Renal pelvis (tissue), 4 donors: ENCODE data around the gene CACNA1G. TPM values are rescaled to one million over a fixed set of nuclear protein-coding genes. Genes with fewer than 3 reads are reported as not detected.
A peak's percentile ranks its signal among the peaks of the same experiment; 100 is the strongest.

ENCODE experiments used
- DNase-seq: peaks from one replicate; pipeline ENCODE4 v3.0.0-alpha.2; 2013
- polyA plus RNA-seq, 3 donors: library from polyadenylated mRNA; unstranded; fragments of 120-200 nt; gene quantifications; one replicate each; pipeline ENCODE4 v1.2.1, GENCODE V29; 2013; ENCODE audit not compliant: insufficient read length in 3 of 3

The CACNA1G gene
- polyA plus RNA-seq, 3 donors, result 6.3 to 8.1 (median 7.7) TPM

- no peak for DNase-seq
Observed at GRCh38 chr17:50586421-50587247, 26.1 kb downstream of the CACNA1G start.

GRCh38 chr17:50587571-50587970, 27.1 kb downstream of the CACNA1G start:
- DNase-seq, result no peak

- DNase-seq, result no peak
Observed at GRCh38 chr17:50588391-50589049, 28.0 kb downstream of the CACNA1G start.

GRCh38 chr17:50589095-50589705, 28.7 kb downstream of the CACNA1G start:
- DNase-seq, result peak; percentile 70

- no peak for DNase-seq
Observed at GRCh38 chr17:50590946-50591737, 30.6 kb downstream of the CACNA1G start.

GRCh38 chr17:50593321-50593720, 32.8 kb downstream of the CACNA1G start:
- peak; percentile 74 for DNase-seq

GRCh38 chr17:50594128-50594823, 33.8 kb downstream of the CACNA1G start:
- no peak for DNase-seq

GRCh38 chr17:50594892-50595291, 34.4 kb downstream of the CACNA1G start:
- DNase-seq, result no peak

- no peak for DNase-seq
Observed at GRCh38 chr17:50596191-50597037, 35.9 kb downstream of the CACNA1G start.

GRCh38 chr17:50598487-50598886, 38.0 kb downstream of the CACNA1G start:
- DNase-seq, result no peak

GRCh38 chr17:50599606-50600005, 39.1 kb downstream of the CACNA1G start:
- DNase-seq, result no peak

- no peak for DNase-seq
Observed at GRCh38 chr17:50601823-50602375, 41.4 kb downstream of the CACNA1G start.

- no peak for DNase-seq
Observed at GRCh38 chr17:50602836-50603235, 42.3 kb downstream of the CACNA1G start.

- DNase-seq, result no peak
Observed at GRCh38 chr17:50603340-50603739, 42.8 kb downstream of the CACNA1G start.

- DNase-seq, result peak; percentile 88
Observed at GRCh38 chr17:50604513-50604912, 44.0 kb downstream of the CACNA1G start.

- no peak for DNase-seq
Observed at GRCh38 chr17:50605429-50605828, 44.9 kb downstream of the CACNA1G start.

- DNase-seq, result no peak
Observed at GRCh38 chr17:50607522-50608175, 47.1 kb downstream of the CACNA1G start.

- no peak for DNase-seq
Observed at GRCh38 chr17:50608700-50609379, 48.3 kb downstream of the CACNA1G start.
